HG02588 (cell line): ENCODE results near the gene GPR3.

ENCODE experiments used
- ATAC-seq: cut with Tn5 transposase; IDR thresholded peaks from one replicate; pipeline ENCODE4 v1.9.1; 2021; ENCODE audit warnings: mild to moderate bottlenecking, moderate library complexity; ENCODE audit not compliant: unreplicated experiment

The GPR3 gene

DNA sequence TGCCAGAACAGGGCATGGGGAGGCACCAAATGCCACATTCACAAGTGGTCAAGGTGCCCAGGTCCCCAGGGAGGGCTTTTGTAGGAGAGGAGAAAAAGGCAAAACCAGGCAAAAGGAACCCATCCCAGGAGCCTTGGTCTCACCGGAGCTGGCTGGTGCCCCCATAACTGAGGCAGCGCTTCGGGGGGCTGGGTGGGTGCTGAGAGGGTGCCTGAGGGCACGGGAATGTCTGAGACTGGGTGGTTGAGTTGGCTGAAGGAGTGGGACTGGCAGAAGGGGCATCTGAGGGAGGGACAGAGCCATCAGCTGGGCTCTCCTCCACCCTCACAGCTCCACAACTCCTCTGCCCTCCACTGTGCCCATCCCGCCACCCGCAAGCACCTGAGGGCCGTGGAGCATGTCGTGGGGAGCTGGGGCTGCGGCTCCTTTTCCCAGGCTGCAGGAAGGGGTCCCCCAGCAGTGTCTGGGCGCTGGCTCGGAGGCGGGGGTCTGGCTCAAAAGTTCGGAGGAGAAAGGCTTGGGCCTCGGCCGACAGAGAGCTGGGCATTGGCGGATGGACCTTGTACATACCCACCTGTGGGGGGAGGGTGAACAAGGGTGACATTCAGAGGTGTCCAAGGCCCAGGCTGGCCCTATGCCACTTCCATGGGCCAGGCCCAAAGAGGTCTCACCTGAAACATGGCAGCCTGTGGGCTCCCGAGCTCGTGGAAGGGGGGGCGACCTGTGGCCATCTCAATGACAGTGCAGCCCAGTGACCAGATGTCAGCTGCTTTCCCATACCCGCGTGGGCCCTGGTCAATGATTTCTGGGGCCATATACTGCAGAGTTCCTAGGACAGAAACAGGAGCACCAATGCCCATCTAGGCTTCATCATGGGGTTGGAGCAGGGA, 34.1 kb upstream of the GPR3 start:
- ATAC-seq = no peak

DNA sequence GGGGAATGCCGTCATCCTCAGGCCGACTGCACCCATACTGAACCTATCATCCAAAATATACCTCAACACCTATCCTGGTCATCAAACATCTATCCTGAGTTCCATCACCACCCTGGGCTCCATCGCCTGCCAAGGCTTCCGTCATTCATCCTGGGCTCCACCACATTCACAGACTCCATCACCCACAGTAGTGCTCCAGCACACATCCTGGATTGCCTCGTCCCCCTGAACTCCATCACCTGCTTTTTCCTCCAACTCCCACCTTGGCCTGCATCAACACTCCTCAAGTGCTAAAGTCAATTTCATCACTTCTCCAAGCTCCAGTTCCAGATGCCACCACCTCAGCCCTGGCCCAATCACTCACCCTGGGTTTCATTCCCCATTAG, 33.5 kb upstream of the GPR3 start:
- no peak for ATAC-seq

DNA sequence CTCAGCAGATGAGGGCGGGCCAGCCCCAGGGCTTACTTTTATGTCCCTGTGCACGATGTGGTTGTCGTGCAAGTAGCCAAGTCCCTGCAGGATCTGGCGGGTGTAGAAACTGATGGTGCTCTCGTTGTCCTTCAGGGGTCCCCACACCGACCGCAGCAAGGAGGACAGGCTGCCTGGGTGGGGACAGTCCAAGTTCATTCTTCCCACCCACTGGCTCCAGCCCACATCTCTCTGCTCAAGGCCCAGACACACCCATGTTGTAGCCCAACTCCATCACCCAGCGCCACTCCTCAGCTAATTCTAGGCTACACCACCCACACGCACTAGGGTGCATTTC, 32.6 kb upstream of the GPR3 start:
- no peak for ATAC-seq

DNA sequence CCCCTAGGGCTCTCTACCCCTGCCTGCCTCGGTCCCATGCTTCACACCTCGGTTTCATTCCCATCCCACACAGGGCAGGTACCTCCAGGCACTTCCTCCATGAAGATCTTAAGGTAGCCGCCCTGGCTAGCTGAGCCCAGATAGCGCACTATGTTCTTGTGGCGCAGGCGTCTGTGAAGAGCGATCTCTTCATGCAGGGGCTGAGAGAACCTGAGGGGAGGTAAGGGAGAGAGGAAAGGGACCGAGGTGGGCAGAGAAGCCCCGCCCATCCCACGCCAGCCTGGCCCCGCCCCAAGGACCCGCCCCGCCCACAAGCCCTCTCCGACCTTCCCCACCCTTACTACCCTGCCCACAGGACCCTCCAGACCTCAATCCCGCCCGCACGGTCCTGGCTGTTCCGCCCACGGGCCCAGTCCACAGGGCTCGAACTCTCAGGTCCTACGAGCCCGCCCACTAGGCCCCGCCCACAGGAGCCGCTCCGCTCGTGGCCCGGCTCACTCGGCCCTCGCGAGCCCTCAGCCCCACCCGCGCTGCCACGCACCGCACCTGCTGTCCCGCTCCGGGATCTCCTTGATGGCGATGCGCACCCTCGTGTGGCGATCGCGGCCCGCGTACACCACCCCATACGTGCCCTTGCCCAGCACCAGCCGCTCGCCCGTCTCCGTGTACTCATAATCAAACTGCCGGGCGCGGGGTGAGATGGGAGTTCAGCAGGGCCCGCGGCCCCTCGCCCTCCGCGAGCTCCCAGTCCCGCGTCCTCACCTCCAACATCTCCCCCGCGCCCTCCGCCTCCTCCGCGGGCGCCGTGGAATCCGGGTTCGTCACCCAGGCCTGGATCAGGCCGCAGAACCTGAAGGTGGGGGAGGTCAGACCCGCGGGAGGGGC, 32.0 kb upstream of the GPR3 start:
- no peak for ATAC-seq

DNA sequence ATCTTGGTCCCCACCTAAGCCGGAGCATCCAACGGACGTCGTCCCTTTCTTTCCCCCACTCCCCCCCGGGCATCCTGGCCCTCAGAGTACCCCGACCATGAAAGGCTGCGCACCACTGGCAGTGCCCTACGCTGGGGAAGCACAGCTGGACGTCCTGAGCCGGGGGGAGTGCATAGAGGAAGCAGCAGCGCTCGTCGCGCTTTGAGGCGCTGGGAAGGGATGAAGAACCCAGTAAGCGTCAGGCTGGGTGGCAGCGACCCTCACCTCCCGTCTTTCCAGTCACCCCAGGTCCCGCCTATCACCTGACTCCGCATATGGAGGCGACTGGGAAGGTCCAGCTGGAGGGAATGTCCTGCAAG, 31.4 kb upstream of the GPR3 start:
- no peak for ATAC-seq

DNA sequence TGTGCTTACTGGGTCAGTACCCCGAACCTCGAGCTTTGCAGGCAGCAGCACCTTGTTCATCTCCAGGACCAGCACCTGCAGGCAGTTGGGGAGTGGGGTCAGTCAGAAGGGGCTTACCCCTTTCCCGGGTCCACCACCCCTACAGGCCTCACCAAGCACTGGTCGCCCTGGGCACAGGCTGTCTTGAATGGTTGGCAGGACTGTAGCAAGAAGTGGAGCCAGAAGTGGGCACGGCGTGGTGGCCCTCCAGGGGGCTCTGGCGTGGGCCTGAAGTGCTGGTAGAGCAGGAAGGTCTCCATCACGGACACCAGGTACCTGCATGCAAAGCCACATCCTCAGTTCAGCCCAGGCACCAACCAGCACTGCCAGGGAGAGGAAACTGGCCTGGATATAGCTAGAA, 30.9 kb upstream of the GPR3 start:
- no peak for ATAC-seq

DNA sequence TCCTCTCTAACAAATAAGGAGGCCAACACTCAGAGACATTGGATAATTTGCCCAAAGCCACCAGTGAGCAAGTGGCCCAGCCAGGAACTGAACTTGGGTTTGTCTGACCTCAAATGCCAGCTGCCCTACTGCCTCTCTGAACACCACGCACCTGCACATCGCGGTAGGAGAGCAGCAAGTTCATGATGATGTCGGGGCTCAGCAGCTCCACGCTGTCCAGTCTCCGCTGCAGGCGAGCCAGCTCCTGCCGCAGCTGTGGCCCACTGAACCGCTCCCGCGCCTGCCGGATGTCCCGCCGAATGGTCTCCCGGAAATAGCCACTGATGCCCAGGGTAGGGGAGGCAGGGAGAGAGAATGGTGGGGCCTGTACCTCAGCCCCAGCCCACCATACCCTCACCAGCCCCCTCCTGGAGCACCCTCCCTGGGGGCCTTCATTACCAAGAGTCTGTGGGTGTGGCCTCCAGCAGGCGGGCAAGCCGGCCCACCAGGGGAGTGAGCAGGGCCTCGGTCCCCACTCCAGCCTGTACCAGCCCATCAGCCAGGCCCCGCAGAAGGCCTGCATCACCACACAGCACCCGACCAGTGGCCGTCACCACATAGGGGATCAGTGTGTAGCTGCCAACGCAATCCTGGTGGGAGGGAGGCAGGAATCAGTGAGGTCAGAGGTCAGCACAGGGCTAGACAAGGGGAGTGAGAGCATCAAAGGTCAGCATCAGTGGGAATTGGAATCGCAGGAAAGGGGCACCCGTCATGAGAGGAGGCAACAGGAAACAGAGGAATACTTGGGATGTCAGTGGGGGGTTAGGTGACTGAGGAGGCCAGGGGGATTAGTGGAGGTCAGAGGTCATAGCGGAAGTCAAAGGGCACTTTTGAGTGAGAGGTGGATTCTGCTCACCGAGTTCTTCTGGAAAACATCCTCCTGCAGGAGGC, 28.4 kb upstream of the GPR3 start:
- no peak for ATAC-seq

DNA sequence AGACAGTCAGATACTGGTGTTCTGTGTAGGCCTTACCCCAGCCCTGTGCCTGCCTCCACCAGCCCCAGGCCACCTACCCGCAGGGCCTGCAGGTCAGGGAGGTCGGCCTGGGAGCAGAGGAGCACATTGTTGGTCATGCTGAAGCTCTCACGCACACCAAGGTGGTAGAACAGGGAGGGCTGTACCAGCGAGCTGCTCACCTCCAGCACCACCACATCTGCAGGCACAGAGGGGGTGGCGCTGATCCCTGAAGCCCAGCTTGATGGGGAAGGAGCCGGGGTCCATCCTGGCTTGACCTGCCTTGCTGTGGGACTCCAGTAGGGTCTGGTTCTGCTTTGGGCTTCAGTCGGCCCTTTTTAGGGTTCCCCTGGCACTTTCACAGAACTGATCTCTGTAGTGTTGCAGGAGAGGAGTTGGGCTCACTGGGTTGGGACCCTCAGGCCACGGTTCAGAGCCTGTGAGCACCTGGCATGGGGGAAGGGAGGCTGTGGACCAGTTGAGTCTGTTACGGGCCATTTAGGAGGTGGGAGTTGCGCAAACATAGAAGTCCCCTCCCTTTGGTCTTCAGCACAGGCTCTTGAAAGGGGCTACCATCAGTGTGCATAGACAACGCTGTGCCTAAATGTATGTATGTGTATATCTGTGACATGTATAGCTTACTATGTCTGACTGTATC, 27.6 kb upstream of the GPR3 start:
- ATAC-seq = no peak

DNA sequence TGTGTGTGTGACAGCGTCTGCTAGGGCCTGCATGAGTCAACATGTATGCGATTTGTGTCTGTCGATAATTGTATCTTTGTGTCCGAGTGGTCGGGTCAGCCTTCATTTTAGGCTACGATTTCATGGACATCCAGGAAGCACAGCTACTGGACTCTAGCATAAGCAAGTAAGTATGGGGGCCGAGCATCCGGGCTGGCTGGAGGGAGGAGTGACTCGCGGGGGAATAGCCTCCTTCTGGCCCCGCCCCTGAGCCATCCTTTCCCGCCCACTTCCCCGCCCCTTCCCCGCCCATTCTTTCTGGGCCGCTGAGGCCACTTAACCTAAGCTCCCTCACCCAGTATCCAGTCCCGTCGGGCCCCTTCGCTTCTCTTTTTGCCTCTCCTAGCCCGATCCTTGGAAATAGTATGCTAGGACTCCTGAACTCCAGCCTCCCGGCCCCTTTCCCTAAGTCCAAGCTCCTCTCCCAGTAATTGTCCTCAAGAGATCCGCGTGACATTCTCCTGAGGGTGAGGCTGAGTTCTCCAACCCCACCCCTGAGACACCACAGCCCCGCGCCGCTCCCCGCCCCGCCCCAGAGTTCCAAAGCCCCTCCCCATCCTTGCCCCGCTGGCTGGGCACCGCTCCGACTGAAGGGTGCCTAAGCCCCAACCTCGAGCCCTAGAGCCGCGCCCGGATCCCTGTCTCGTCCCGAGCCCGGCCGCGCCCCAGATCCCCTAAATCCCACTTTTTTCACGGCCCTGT, 26.9 kb upstream of the GPR3 start:
- no peak for ATAC-seq

DNA sequence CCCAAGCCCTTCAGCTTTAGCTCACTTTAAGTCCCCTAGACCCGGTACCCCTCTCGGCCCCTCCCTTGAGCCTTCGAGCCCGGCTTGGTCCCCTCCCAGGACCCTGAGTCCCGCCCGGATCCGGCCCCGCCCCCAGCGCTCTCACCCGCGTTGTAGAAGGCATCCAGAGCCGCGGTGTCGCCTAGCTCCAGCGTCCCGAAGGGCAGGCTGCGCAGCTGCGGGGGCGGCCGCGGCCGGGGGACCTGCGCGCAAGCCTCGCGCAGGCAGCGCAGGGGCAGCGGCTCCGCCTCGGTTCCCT, 26.4 kb upstream of the GPR3 start:
- ATAC-seq = no peak

DNA sequence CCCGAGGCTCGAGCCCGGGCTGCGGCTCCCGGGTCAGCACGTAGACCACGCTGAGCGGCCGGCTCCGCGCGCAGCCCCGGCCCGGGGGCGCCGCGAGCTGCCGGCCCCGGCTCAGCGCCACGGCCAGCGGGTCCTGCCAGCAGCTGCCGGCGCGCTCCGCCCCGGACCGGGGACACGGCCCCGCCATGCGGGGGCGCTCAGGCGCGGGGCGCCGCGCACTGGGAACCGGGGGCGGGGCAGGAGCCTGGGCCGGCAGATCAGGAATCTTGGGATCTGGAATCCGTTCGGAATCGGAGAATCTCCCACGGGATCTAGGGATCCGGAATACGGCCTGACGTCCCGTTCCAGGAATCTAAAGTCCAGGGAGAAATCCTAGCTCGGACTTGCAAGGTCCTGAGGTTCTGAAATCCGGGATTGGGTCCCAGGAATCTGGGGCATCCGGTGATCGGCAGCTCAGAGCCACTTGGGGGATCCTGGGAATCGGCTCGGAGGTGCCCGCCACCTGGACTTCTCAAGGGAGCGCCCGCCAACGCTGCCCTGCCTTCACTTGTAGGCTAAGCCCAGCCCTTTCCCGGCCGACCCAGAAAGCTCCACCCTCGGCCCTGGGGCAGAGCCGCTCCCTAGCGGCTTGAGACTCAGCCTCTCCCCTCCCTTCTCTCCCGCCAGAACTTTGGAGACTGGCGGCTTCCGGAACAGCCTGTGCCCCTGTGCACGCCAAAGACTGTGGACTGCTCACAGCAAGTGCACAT, 25.8 kb upstream of the GPR3 start, which contains the start of gene MAP3K6:
MAP3K6 (minus strand) TSS at position 551 of the 749 bp plus-strand sequence; CDS start at position 187, 364 bp downstream.
- no peak for ATAC-seq

DNA sequence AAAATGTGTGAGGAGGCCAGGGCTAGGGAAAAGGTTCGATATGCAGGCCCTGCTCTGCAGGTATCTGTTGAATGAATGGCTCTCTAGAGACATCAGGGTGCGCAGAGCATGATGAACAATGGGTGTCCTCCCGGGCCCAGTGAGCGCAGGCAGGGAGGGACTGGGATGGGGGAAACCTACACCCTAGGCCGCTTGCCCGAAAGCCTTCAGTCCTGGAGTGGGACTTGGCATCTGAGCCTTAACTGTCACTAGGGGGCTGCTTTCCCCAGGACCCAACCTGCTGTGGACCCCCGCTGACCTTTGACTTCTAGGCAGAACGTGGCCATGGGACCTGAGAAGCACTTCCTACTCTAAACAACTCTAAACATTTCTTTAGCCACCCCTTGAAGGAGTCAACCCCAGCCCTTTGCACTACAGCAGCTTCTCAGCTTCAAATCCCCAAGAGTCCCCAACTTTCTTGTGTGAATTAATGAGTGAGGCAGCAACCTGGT, 25.2 kb upstream of the GPR3 start:
- ATAC-seq = no peak

DNA sequence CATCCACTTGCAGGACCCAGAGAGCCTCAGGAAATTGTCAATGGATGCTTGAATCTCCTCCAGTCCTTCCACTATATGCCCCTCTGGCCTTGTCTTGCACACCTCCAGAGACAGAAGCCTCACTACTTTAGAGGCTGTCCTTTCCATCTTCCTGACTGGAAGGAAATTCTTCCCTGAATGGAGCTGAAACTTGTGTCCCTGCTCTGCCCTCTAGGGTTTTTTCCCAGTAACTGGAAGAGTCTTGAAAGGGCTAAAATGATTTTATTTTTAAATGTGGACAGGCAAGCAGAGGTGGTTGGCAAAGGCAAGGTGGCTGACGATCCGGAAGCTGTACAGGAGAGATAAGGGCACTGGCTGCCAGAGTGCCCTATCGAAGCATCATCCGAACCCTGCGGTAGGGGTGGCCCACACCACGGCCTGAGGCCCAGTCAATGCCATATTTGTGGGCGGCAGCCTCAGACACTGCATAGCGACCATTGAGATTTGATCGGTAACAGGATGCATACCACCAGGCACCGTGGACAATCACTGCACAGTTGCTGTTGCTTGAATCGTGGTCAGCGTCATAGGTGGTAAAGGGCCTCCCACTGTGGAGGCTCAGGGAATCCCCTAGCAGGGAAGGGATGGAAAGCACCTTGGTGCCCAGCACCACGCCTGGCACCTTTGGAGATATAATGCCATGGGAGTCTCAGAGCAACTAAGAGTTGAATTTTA, 23.4 kb upstream of the GPR3 start:
- no peak for ATAC-seq

DNA sequence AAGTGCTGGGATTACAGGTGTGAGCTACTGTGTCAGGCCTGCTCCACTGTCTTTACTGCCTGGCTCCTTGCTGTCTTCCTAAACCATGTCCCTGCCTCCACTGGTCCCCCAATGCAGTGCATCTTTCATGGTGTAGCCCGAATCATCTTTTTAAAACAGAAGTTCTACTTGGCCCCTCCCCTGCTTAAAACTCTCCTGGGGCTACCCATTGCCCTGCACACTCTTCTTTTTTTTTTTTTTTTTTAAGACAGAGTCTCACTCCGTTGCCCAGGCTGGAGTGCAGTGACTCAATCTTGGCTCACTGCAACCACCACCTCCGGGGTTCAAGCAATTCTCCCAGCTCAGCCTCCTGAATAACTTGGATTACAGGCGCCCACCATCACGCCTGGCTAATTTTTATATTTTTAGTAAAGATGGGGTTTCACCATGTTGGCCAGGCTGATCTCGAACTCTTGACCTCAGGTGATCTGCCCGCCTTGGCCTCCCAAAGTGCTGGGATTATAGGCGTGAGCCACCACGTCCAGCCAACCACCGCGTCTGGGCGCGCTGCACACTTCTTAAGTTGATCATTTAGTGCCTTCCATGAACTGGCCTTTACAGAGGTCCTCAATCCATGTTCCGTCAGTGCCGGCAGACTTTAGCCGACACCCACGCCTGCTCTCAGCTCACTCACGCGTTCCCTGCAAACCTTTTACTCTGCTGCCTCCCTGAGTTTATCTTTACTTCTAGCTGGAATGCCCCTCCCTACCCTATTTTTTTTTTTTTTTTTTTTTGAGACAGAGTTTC, 20.2 kb upstream of the GPR3 start:
- no peak for ATAC-seq

DNA sequence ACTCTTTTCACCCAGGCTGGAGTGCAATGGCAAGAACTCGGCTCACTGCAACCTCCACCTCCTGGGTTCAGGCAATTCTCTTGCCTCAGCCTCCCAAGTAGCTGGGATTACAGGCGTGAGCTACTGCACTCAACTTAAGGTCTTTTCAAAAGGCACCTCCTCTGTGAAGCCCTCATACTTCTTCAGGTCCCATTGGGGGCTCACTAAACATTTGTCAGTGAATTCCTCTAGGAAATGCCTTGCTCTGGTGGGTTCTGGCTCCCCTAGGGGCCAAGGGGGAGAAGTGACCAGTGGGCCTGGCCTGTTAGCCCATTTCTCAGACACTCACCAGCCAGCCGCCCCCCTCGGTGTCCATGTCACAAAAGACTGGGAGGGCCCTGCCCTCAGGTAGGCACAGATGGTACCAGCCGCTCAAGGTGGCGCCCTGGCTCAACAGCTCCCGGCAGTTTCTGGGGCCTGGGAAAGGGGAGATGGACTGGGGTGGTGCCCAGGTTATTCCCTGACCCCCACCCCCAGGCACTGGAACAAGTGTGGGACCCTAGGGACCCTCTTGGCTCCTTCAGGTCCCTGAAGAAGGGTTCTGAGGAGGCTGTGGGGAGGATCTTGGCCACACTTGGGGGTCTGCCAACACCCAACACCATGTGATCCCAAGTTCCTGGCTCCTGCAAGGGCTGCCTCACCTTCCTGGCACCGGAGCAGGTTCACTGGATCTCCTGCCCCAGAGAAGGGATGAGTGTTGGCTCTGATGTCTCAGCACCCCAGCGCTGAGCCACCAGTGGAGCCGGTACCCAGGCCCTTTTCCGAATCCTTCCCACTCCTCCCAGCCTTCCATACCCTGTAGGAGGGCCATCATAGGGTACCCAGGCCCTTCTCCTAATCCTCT, 19.4 kb upstream of the GPR3 start:
- no peak for ATAC-seq

DNA sequence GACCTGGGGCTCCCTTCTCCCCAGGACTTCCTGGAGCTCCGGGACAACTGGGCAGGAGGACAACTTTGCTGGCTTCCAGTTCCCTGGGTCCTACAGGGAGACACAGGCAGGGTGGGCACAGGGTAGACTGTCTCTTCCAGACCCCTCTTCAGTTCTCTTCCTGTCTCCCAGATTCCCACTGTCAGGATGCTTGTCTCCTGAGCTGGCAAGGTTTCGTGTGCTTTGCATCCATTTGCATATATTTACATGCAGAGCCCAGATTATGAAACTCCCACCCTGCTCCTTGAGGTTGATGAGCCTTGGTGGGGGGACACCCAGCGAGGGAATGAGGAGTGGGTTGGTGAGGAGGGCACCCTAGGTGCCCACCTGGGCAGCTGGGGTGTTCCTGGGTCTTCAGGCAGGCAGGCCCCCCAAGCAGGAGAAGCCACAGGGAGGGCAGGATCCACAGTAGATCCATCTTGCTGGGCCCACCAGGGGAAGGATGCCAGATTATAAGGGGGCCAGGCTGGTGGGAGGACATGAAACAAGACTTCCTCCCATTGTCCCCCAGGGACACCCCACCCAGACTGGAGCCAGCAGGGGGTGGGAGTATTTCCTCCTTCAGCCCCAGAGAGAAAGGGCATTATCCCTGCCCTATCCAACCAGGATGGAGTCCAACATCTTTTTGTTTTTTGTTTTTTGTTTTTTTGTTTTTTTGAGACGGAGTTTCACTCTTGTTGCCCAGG, 17.9 kb upstream of the GPR3 start, which contains the start of gene FCN3:
FCN3 (minus strand) TSS at position 463 of the 725 bp plus-strand sequence; CDS start at position 457, 6 bp downstream.
- ATAC-seq = no peak
